ENCODE data around the gene ZNF880.

DNA sequence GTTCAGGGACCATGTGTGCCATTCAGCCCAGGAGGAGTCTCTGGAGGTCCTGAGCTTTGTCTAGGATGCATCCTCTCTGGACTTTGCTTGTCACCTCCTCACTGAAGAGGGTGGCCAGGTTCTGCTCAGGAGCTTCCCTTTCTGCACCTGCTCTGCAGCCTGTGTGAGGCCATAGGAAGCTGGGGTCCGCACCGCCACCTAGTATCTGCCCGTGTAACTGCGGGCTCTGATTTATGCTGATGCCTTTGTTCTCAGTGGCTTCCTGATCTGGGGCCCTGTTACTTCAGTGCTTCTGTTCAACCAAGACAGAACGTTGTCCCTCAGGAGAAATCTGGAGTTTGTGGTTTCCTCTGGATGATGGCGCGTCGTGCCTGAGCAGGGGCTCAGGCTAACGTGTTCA, 18.2 kb upstream of the ZNF880 start:
- TF ChIP-seq, protein P1, sequence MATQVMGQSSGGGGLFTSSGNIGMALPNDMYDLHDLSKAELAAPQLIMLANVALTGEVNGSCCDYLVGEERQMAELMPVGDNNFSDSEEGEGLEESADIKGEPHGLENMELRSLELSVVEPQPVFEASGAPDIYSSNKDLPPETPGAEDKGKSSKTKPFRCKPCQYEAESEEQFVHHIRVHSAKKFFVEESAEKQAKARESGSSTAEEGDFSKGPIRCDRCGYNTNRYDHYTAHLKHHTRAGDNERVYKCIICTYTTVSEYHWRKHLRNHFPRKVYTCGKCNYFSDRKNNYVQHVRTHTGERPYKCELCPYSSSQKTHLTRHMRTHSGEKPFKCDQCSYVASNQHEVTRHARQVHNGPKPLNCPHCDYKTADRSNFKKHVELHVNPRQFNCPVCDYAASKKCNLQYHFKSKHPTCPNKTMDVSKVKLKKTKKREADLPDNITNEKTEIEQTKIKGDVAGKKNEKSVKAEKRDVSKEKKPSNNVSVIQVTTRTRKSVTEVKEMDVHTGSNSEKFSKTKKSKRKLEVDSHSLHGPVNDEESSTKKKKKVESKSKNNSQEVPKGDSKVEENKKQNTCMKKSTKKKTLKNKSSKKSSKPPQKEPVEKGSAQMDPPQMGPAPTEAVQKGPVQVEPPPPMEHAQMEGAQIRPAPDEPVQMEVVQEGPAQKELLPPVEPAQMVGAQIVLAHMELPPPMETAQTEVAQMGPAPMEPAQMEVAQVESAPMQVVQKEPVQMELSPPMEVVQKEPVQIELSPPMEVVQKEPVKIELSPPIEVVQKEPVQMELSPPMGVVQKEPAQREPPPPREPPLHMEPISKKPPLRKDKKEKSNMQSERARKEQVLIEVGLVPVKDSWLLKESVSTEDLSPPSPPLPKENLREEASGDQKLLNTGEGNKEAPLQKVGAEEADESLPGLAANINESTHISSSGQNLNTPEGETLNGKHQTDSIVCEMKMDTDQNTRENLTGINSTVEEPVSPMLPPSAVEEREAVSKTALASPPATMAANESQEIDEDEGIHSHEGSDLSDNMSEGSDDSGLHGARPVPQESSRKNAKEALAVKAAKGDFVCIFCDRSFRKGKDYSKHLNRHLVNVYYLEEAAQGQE (IDR thresholded peaks at IDR 0.05; ENCODE audit: insufficient read depth in 1 of 2, low read depth in 2 of 2, low read length in 2 of 2): no peak
- no peak for TF ChIP-seq POLR2AphosphoS5 (IDR thresholded peaks at IDR 0.05; ENCODE audit: low read depth, low read length)
- no peak for TF ChIP-seq TAF1 (IDR thresholded peaks at IDR 0.05; ENCODE audit: borderline replicate concordance, insufficient read depth, low read length)
- no peak for TF ChIP-seq SIN3A (IDR thresholded peaks at IDR 0.05; ENCODE audit: borderline replicate concordance, insufficient read depth, low read length)
- TF ChIP-seq FOXP2 (optimal IDR thresholded peaks at IDR 0.05; ENCODE audit: borderline replicate concordance, extremely low read depth, extremely low read length, insufficient read depth): no peak
